Endodermal cell (in vitro differentiated cells): ENCODE measurements around the gene LRRC3C. TPM values are rescaled to one million over a fixed set of nuclear protein-coding genes. Genes with fewer than 3 reads are reported as not detected.

ENCODE experiments used
- DNase-seq: peaks from one replicate; pipeline ENCODE4 v3.0.0-alpha.2; 2017
- H3K27ac ChIP-seq: 2 replicates; pipeline ENCODE4 v1.5.1; 2013; ENCODE audit warnings: mild to moderate bottlenecking, low read depth, low read length, moderate library complexity
- H3K27me3 ChIP-seq: 2 replicates; pipeline ENCODE4 v1.6.1; 2013; ENCODE audit warnings: mild to moderate bottlenecking, low read length, moderate library complexity; ENCODE audit not compliant: insufficient read depth, control insufficient read depth, poor library complexity, severe bottlenecking
- H3K36me3 ChIP-seq: 2 replicates; pipeline ENCODE4 v1.7.0; 2013; ENCODE audit warnings: mild to moderate bottlenecking, low read length, moderate library complexity; ENCODE audit not compliant: control insufficient read depth, insufficient read depth
- H3K4me1 ChIP-seq: one replicate; pipeline ENCODE4 v1.7.0; 2013; ENCODE audit warnings: low read length; ENCODE audit not compliant: control insufficient read depth, insufficient read depth
- H3K4me3 ChIP-seq: 2 replicates; pipeline ENCODE4 v1.5.1; 2013; ENCODE audit warnings: mild to moderate bottlenecking, low read length, moderate library complexity
- H3K9ac ChIP-seq: 2 replicates; pipeline ENCODE4 v1.6.1; 2013; ENCODE audit warnings: mild to moderate bottlenecking, low read length, moderate library complexity; ENCODE audit not compliant: poor library complexity, severe bottlenecking; ENCODE audit errors: extremely low read depth
- H3K9me3 ChIP-seq: 2 replicates; pipeline ENCODE4 v1.6.1; 2013; ENCODE audit warnings: mild to moderate bottlenecking, low read length, moderate library complexity; ENCODE audit not compliant: control insufficient read depth
- H3K27ac Mint-ChIP-seq: 2 replicates; pipeline ENCODE4 v1.8.0; 2020; ENCODE audit warnings: mixed read lengths
- H3K27me3 Mint-ChIP-seq: 2 replicates; pipeline ENCODE4 v1.8.0; 2021; ENCODE audit warnings: mild to moderate bottlenecking, mixed read lengths; ENCODE audit not compliant: insufficient read depth
- H3K36me3 Mint-ChIP-seq: 2 replicates; pipeline ENCODE4 v1.8.0; 2020; ENCODE audit warnings: low read depth, mixed read lengths
- H3K4me1 Mint-ChIP-seq: 2 replicates; pipeline ENCODE4 v1.8.0; 2020; ENCODE audit warnings: mixed read lengths
- H3K4me3 Mint-ChIP-seq: 2 replicates; pipeline ENCODE4 v1.8.0; 2020; ENCODE audit warnings: mild to moderate bottlenecking, moderate library complexity, mixed read lengths
- H3K9me3 Mint-ChIP-seq: 2 replicates; pipeline ENCODE4 v1.8.0; 2020; ENCODE audit warnings: mild to moderate bottlenecking, mixed read lengths
- WGBS, 2 experiments: methylation state at CpG; one replicate each; pipeline versions ENCODE4 v1.1.5 to v1.1.7; 2013; ENCODE audit warnings: missing lambda C conversion rate in 2 of 2, mixed read lengths in 1 of 2; ENCODE audit not compliant: insufficient coverage in 1 of 2, insufficient read length in 1 of 2; 5-methylcytosine and 5-hydroxymethylcytosine counted together
- total RNA-seq, 2 donors: library from RNA; stranded (reverse); fragmentation: NEBNext Ultra II Directional in 1 of 2; extraction: Animal tissue kit (Norgen Biotek cat#: 25700) in 1 of 2; gene quantifications; 2 replicates in 1 of 2; 3 replicates in 1 of 2; pipeline ENCODE4 v1.2.1, GENCODE V29; 2021
- TF ChIP-seq, protein P1 (sequence below): fragments of 200-600 bp; sonication (generic); conservative IDR thresholded peaks from 2 replicates; pipeline ENCODE4 v1.5.0; 2021; ENCODE audit warnings: antibody characterized with exemption, mild to moderate bottlenecking

The LRRC3C gene
- total RNA-seq, 2 donors from 2014 or later: not detected

DNA sequence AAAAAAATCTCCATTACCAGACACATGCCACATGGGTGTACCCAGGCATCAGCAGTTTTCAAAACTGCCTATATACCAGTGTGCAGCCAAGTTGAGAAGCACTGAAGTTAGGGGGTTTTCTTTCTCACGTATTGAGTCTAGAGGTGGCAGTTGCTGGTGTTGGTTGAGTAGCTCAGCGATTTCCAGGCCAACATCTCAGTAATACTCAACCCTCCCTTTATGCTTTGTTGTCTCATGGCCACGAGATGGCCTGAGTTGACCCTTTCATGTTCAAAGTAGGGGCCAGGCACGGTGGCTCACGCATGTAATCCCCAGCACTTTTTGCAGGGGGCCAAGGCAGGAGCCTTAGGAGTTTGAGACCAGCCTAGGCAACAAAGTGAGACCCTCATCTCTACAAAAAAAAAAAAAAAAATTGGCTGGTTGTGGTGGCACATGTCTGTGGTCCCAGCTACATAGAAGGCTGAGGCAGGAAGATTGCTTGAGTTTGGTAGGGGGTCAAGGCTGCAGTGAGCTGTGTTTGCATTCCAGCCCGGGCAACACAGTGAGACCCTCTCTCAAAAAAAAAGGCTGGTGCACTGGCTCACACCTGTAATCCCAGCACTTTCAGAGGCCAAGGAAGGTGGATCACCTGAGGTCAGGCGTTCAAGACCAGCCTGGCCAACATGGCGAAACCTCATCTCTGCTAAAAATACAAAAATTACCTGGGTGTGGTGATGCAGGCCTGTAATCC is 10.8 kb downstream of the LRRC3C start:
- WGBS, 2 experiments: 87 to 90% methylated on average over 4 to 8 of the region's 8 CpGs
- H3K4me1 Mint-ChIP-seq: peaks cover 14% of the 10 kb centered on the region

DNA sequence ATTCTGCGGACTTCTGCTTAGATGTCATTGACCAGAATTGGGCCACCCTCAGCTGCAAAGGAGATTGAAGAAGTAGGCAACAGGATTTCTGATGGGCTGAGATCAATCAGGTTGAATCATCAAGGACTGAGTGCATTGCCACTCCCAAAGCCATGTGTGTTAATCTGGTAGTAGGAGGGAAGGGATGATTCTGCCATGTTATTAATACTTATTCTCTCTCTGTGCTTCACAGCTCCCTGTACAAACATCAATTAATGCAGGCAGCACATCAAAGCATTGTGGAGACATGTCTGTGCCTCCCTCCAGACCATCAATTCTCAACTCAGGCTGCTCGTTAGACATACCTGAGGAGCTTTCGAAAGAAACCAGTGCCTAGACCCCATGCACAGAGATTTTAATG is 11.6 kb downstream of the LRRC3C start:
- WGBS, 2 experiments: 87 to 93% methylated on average over 3 of the region's 3 CpGs
- H3K4me1 ChIP-seq: no peaks in the 10 kb centered on the region
- no peaks in the 10 kb centered on the region for H3K36me3 Mint-ChIP-seq

More for the DNA sequence above, 10.8 kb downstream of the LRRC3C start:
- no peaks in the 10 kb centered on the region for H3K36me3 ChIP-seq
- no peaks in the 10 kb centered on the region for H3K27me3 ChIP-seq
- peak; percentile 39 for DNase-seq
- no peaks in the 10 kb centered on the region for H3K4me1 ChIP-seq
- Mint-ChIP-seq H3K4me3 (no peak overlapping the region), H3K9me3 (no peaks in the 10 kb centered on the region), H3K36me3 (no peaks in the 10 kb centered on the region), H3K27me3 (peaks cover 6% of the 10 kb centered on the region), H3K27ac (no peak overlapping the region)
- H3K4me3 ChIP-seq: no peak overlapping the region
- TF ChIP-seq, protein P1, sequence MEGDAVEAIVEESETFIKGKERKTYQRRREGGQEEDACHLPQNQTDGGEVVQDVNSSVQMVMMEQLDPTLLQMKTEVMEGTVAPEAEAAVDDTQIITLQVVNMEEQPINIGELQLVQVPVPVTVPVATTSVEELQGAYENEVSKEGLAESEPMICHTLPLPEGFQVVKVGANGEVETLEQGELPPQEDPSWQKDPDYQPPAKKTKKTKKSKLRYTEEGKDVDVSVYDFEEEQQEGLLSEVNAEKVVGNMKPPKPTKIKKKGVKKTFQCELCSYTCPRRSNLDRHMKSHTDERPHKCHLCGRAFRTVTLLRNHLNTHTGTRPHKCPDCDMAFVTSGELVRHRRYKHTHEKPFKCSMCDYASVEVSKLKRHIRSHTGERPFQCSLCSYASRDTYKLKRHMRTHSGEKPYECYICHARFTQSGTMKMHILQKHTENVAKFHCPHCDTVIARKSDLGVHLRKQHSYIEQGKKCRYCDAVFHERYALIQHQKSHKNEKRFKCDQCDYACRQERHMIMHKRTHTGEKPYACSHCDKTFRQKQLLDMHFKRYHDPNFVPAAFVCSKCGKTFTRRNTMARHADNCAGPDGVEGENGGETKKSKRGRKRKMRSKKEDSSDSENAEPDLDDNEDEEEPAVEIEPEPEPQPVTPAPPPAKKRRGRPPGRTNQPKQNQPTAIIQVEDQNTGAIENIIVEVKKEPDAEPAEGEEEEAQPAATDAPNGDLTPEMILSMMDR: no peak
- H3K9me3 ChIP-seq: no peaks in the 10 kb centered on the region
- H3K9ac ChIP-seq: no peak overlapping the region
- no peak overlapping the region for H3K27ac ChIP-seq

DNA sequence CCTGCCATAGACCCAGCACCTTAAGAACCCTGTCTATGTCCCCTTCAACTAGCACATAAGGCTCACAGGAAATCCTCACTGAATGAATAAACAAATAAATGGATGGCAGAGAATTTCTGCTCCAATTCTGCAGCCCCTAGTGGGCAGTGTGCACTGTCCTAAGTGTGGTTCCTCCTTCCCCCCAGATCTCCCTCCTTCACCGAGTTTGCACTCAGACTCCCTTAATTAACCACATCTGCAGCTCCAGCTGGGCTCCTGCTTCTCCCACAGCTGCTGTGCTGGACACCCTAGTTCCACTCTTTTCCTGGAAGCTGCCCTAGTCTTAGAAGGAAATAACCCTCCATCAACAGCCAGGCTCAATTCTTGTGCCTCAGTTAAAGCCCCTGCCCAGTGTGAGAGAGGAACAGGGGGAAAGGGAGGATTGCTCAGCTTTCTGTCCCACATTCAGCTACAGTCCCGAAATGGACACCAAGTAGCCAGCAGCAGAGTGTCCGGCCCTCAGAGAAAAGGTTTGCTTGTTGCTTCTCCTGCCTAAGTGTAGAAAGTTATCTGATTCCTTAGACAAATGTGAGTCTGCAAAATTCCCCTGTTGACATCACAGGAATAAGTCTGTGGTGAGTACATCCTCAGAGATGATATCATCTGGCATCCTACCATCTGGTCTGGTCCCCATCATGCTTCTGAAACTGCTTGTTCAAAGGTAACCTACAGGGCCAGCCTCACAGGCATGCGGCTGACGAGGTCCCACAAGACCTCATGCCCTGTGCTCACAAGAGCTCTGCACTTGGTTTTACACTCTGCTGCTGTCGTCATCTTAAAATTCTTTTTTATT is 12.3 kb downstream of the LRRC3C start:
- H3K4me3 Mint-ChIP-seq: no peak overlapping the region
- 85 to 86% methylated on average over 6 of the region's 6 CpGs for WGBS, 2 experiments
- peaks cover 6% of the 10 kb centered on the region for H3K27me3 Mint-ChIP-seq
- no peak overlapping the region for H3K9ac ChIP-seq
- no peaks in the 10 kb centered on the region for H3K9me3 ChIP-seq
- no peak overlapping the region for H3K4me3 ChIP-seq
- H3K27ac Mint-ChIP-seq: no peak overlapping the region
- H3K4me1 ChIP-seq: no peaks in the 10 kb centered on the region
- H3K27ac ChIP-seq: no peak overlapping the region
- TF ChIP-seq, protein P1: peak; percentile 54
- H3K9me3 Mint-ChIP-seq: no peaks in the 10 kb centered on the region
- no peaks in the 10 kb centered on the region for H3K36me3 Mint-ChIP-seq
- H3K27me3 ChIP-seq: no peaks in the 10 kb centered on the region
- DNase-seq: no peak
- peaks cover 6% of the 10 kb centered on the region for H3K4me1 Mint-ChIP-seq
- H3K36me3 ChIP-seq: no peaks in the 10 kb centered on the region

More for the DNA sequence above, 11.6 kb downstream of the LRRC3C start:
- no peaks in the 10 kb centered on the region for H3K27me3 ChIP-seq
- peaks cover 6% of the 10 kb centered on the region for H3K27me3 Mint-ChIP-seq
- no peak overlapping the region for H3K4me3 ChIP-seq
- H3K9me3 Mint-ChIP-seq: no peaks in the 10 kb centered on the region
- no peak overlapping the region for H3K27ac ChIP-seq
- H3K4me3 Mint-ChIP-seq: no peak overlapping the region
- H3K9me3 ChIP-seq: no peaks in the 10 kb centered on the region
- DNase-seq: no peak
- peaks cover 11% of the 10 kb centered on the region for H3K4me1 Mint-ChIP-seq
- H3K36me3 ChIP-seq: no peaks in the 10 kb centered on the region
- no peak overlapping the region for H3K27ac Mint-ChIP-seq
- TF ChIP-seq, protein P1: no peak
- no peak overlapping the region for H3K9ac ChIP-seq
